ENCODE results near the gene PACRG. TPM values are rescaled to one million over a fixed set of nuclear protein-coding genes. Genes with fewer than 3 reads are reported as not detected.

Gene PACRG
- total RNA-seq, 2 donors from 2014 or later, result 2.8 to 21.3 TPM

DNA sequence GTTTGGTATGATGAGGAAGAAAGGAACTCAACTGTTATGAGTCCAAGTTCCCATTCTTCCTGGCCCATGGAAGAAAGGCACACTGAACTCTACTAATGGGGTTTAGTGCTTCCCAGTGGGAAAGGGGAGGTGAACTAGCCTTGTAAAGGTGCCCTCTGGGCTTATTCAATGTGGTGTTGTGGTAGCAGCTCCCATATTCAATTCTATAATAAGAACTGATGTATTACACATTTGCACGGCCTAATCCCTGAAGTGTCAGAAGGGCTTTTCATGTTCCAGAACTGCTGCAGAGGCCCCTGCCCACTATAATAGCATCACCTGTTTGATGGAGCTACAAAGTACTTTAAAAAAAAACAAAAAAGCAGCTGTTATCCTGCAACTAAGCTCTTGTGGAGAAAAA, 17.4 kb upstream of the PACRG start:
- Histone ChIP-seq H3K36me3 (no peaks in the 10 kb centered on the region), H3K27ac (no peak overlapping the region), H3K4me1 (peaks cover 0 to 11% of the 10 kb centered on the region in 2 donors), H3K4me3 (no peak overlapping the region), H3K9me3 (no peaks in the 10 kb centered on the region), H3K27me3 (no peaks in the 10 kb centered on the region)
- TF ChIP-seq, protein P1, sequence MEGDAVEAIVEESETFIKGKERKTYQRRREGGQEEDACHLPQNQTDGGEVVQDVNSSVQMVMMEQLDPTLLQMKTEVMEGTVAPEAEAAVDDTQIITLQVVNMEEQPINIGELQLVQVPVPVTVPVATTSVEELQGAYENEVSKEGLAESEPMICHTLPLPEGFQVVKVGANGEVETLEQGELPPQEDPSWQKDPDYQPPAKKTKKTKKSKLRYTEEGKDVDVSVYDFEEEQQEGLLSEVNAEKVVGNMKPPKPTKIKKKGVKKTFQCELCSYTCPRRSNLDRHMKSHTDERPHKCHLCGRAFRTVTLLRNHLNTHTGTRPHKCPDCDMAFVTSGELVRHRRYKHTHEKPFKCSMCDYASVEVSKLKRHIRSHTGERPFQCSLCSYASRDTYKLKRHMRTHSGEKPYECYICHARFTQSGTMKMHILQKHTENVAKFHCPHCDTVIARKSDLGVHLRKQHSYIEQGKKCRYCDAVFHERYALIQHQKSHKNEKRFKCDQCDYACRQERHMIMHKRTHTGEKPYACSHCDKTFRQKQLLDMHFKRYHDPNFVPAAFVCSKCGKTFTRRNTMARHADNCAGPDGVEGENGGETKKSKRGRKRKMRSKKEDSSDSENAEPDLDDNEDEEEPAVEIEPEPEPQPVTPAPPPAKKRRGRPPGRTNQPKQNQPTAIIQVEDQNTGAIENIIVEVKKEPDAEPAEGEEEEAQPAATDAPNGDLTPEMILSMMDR (IDR thresholded peaks at IDR 0.05), result no peak
- DNase-seq (ENCODE audit: low spot score), result no peak

DNA sequence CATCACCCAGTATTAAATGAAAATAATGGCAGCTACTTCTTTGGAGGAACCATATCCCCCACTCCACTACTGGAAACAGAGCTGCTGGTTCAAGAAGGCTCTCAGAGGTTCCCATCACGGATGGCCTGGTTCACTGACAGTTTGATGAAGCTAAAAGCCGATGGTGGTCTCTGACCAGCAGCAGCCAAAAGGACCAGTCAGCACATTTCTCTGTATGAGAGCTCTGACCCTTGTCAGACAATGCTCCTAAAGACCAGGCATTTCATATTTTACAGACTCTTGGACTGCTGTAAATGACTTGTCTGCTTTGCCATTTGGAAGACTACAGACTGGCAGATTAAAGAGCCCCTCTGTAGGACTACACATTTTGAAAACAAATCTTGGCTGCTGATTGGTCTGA, 16.8 kb upstream of the PACRG start:
- DNase-seq (ENCODE audit: low spot score), result no peak
- H3K27me3 ChIP-seq, result no peaks in the 10 kb centered on the region
- H3K36me3 ChIP-seq, result no peaks in the 10 kb centered on the region
- no peak overlapping the region for H3K27ac ChIP-seq
- peaks cover 0 to 6% of the 10 kb centered on the region in 2 donors for H3K4me1 ChIP-seq
- no peaks in the 10 kb centered on the region for H3K9me3 ChIP-seq
- TF ChIP-seq, protein P1 (IDR thresholded peaks at IDR 0.05), result no peak
- no peak overlapping the region for H3K4me3 ChIP-seq

DNA sequence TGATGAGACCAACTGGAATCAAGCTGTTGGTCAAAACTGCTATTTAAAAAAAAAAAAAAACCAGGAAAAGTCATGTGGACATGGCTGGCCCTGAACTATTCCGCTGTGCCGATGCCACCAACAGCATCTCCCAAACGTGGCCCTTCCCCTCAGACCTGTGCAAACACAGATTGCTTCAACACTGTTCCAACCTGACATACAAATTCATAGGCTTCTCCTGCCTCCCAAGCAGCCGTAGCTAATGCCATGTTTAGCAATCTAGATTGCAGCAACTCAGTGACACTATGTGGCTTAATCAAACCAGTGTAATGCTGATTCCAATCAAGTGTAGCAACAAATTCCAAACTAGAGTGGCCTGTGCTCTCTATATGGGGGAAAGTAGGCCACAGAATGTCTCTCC, 16.4 kb upstream of the PACRG start:
- H3K4me1 ChIP-seq, result peaks cover 0 to 2% of the 10 kb centered on the region in 2 donors
- H3K9me3 ChIP-seq, result no peaks in the 10 kb centered on the region
- H3K27me3 ChIP-seq, result no peaks in the 10 kb centered on the region
- TF ChIP-seq, protein P1 (IDR thresholded peaks at IDR 0.05), result no peak
- no peaks in the 10 kb centered on the region for H3K36me3 ChIP-seq
- no peak overlapping the region for H3K27ac ChIP-seq
- H3K4me3 ChIP-seq, result no peak overlapping the region
- no peak for DNase-seq (ENCODE audit: low spot score)

DNA sequence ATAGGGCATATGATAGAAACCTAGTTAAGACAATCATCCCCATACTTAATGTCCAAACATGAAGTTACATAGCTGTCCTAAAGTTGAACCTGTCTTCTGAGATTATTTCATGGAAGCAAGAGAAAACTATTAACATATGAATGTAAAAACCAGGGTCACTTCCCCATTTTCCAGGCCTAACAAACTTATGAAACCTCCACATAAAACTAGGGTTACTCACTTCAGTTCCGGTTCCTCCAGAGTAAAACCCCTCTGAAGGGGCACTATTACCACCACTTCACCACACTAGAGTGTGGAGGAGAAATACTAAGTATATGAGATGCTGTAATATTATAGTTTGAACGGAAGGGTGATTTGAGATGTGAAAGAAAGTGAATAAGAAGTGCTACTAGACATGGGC, 15.1 kb upstream of the PACRG start:
- TF ChIP-seq, protein P1 (IDR thresholded peaks at IDR 0.05), result no peak
- Histone ChIP-seq H3K36me3 (no peaks in the 10 kb centered on the region), H3K27me3 (no peaks in the 10 kb centered on the region), H3K4me1 (no peaks in the 10 kb centered on the region), H3K9me3 (no peaks in the 10 kb centered on the region), H3K27ac (no peak overlapping the region), H3K4me3 (no peak overlapping the region)
- no peak for DNase-seq (ENCODE audit: low spot score)

DNA sequence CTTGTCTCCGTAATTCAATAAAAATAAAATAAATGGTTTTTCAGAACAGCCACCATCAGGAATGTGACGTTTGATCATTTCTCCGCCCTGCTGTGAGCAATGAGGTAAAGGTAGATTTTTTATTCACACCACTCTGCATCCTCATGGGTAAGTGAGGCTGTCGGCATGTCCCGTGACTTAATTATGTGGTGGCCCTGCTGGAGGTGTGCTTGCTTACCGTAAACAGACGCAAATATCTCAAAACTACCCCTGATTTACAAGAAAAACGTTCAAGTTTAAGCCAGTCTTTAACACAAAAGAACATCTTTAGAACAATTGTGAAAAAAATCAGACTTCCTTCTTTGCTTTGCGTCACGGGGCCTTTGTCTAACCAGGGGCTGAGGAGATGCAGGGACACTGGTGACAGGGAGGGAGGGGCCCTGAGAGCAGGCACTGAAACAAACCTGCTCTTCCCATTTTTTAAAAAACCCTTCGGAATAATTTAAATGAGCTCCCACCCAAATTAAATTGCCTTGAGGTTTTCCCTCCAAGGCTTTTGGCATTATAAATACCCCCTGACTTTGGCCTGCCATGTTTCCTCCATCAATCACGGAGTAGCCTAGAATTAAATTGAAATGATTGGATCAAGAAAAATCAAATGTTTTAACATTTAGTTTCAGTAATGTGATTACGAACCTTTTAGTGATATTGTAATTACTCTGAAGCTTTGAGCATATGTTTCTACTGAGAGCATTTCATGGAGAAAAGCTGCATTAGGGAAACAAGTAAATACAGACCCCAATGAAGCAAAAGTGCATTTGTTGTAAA, 13.6 kb upstream of the PACRG start:
- H3K27me3 ChIP-seq, result no peaks in the 10 kb centered on the region
- TF ChIP-seq, protein P1 (IDR thresholded peaks at IDR 0.05), result no peak
- no peak overlapping the region for H3K4me3 ChIP-seq
- no peaks in the 10 kb centered on the region for H3K36me3 ChIP-seq
- H3K27ac ChIP-seq, result no peak overlapping the region
- no peak for DNase-seq (ENCODE audit: low spot score)
- no peaks in the 10 kb centered on the region for H3K9me3 ChIP-seq
- H3K4me1 ChIP-seq, result no peaks in the 10 kb centered on the region

DNA sequence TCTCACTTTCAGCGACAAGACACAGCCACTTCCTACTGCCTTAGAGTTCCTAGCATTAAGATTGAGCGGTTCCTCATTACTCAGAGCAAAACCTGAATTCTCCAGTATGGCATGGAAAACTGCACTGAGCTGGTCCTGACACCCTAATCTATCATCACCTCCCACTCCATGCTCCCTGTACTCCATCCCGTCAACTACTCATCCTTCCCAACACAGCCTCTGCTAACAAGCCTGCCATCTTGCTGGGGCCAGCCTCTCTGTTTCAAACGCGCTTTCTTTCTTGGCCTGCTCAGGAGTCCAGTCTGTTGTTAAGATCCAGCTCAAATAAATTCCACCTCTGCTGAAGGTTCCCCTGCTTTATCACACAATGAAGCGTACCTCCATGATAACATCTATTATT, 12.2 kb upstream of the PACRG start:
- no peaks in the 10 kb centered on the region for H3K36me3 ChIP-seq
- H3K27me3 ChIP-seq, result no peaks in the 10 kb centered on the region
- no peak for DNase-seq (ENCODE audit: low spot score)
- H3K4me1 ChIP-seq, result no peaks in the 10 kb centered on the region
- TF ChIP-seq, protein P1 (IDR thresholded peaks at IDR 0.05), result no peak
- H3K27ac ChIP-seq, result no peak overlapping the region
- H3K9me3 ChIP-seq, result no peaks in the 10 kb centered on the region
- no peak overlapping the region for H3K4me3 ChIP-seq

Data from right atrium auricular region (tissue), 2 donors.